A549 (cell line): Measurements from ENCODE around the gene ADCY6. TPM values are rescaled to one million over a fixed set of nuclear protein-coding genes. Genes with fewer than 3 reads are reported as not detected.

Experiments used
- BHLHE40 ChIP-seq: IDR thresholded peaks from 2 replicates; pipeline ENCODE4 v1.6.1; 2012; ENCODE audit warnings: low read depth, low read length, inconsistent platforms
- CBX8 ChIP-seq: fragments of 200-600 bp; sonication (generic); IDR thresholded peaks from 2 replicates; pipeline ENCODE4 v1.6.1; 2016
- CEBPB ChIP-seq, 2 experiments: fragments of >200 bp in 1 of 2; sonication (Bioruptor Twin) in 1 of 2; formaldehyde crosslinking in 1 of 2; IDR thresholded peaks; 2 replicates each; pipeline ENCODE4 v1.6.1; 2012 to 2016
- CHD4 ChIP-seq: fragments of 200-600 bp; sonication (generic); IDR thresholded peaks from 2 replicates; pipeline ENCODE4 v1.6.1; 2016; ENCODE audit warnings: antibody characterized with exemption, mild to moderate bottlenecking, borderline replicate concordance
- EHF ChIP-seq: fragments of 250-450 bp; sonication (Bioruptor Pico); IDR thresholded peaks from 2 replicates; pipeline ENCODE4 v1.5.0; 2020; ENCODE audit warnings: mild to moderate bottlenecking
- EP300 ChIP-seq, 2 experiments: fragments of >200 bp; sonication (Bioruptor Twin); formaldehyde crosslinking; IDR thresholded peaks; 2 replicates in 1 of 2; 3 replicates in 1 of 2; pipeline ENCODE4 v1.6.1; 2016 to 2017
- ESRRA ChIP-seq: fragments of 150-350 bp; IDR thresholded peaks from 2 replicates; pipeline ENCODE4 v1.6.1; 2014; ENCODE audit warnings: mild to moderate bottlenecking, low read length, borderline replicate concordance
- FOXS1 ChIP-seq: fragments of 250-450 bp; sonication (Bioruptor Pico); IDR thresholded peaks from 2 replicates; pipeline ENCODE4 v1.5.0; 2020; ENCODE audit warnings: mild to moderate bottlenecking, moderate library complexity
- GATA3 ChIP-seq: IDR thresholded peaks from 2 replicates; pipeline ENCODE4 v1.6.1; 2012; ENCODE audit warnings: borderline replicate concordance
- HOXA7 ChIP-seq: fragments of 250-450 bp; sonication (Bioruptor Pico); IDR thresholded peaks from 2 replicates; pipeline ENCODE4 v1.5.0; 2020; ENCODE audit warnings: mild to moderate bottlenecking, moderate library complexity
- HOXB13 ChIP-seq: fragments of 250-450 bp; sonication (Bioruptor Pico); IDR thresholded peaks from 2 replicates; pipeline ENCODE4 v1.5.0; 2020; ENCODE audit warnings: low read depth, mild to moderate bottlenecking, moderate library complexity
- HOXB5 ChIP-seq: fragments of 250-450 bp; sonication (Bioruptor Pico); IDR thresholded peaks from 2 replicates; pipeline ENCODE4 v1.5.0; 2020; ENCODE audit warnings: mild to moderate bottlenecking, moderate library complexity
- JUN ChIP-seq, 2 experiments: fragments of >200 bp; sonication (Bioruptor Twin); formaldehyde crosslinking; IDR thresholded peaks; 2 replicates in 1 of 2; 3 replicates in 1 of 2; pipeline ENCODE4 v1.6.1; 2016 to 2017
- JUNB ChIP-seq: fragments of >200 bp; sonication (Bioruptor Twin); formaldehyde crosslinking; IDR thresholded peaks from 2 replicates; pipeline ENCODE4 v1.6.1; 2016
- KDM5A ChIP-seq: fragments of 200-600 bp; sonication (generic); IDR thresholded peaks from 2 replicates; pipeline ENCODE4 v1.6.1; 2016; ENCODE audit warnings: antibody characterized with exemption, mild to moderate bottlenecking
- MAFK ChIP-seq: fragments of 450-650 bp; IDR thresholded peaks from 2 replicates; pipeline ENCODE4 v1.6.1; 2014; ENCODE audit not compliant: partially characterized antibody
- MAX ChIP-seq: IDR thresholded peaks from 2 replicates; pipeline ENCODE4 v1.6.1; 2012
- NFE2L2 ChIP-seq: fragments of 150-350 bp; conservative IDR thresholded peaks from 2 replicates; pipeline ENCODE4 v1.6.1; 2014; ENCODE audit warnings: low read length
- NR3C1 ChIP-seq: fragments of >200 bp; sonication (Bioruptor Twin); formaldehyde crosslinking; IDR thresholded peaks from 3 replicates; pipeline ENCODE4 v1.6.1; 2017
- PHF8 ChIP-seq: fragments of 200-600 bp; sonication (generic); IDR thresholded peaks from 2 replicates; pipeline ENCODE4 v1.6.1; 2016; ENCODE audit warnings: low read depth, mild to moderate bottlenecking, antibody characterized with exemption, moderate library complexity, borderline replicate concordance
- POLR2A ChIP-seq: IDR thresholded peaks from 2 replicates; pipeline ENCODE4 v1.6.1; 2012; ENCODE audit warnings: mild to moderate bottlenecking, low read length
- RAD21 ChIP-seq, 2 experiments: fragments of >200 bp in 1 of 2; sonication (Bioruptor Twin) in 1 of 2; formaldehyde crosslinking in 1 of 2; IDR thresholded peaks in 1 of 2; conservative IDR thresholded peaks in 1 of 2; 2 replicates in 1 of 2; 3 replicates in 1 of 2; pipeline ENCODE4 v1.6.1; 2012 to 2018; ENCODE audit warnings: inconsistent platforms in 1 of 2
- RARB ChIP-seq: fragments of 250-450 bp; sonication (Bioruptor Pico); IDR thresholded peaks from 2 replicates; pipeline ENCODE4 v1.8.0; 2021; ENCODE audit warnings: mild to moderate bottlenecking, moderate library complexity
- RFX5 ChIP-seq: fragments of 450-650 bp; IDR thresholded peaks from 2 replicates; pipeline ENCODE4 v1.7.1; 2014; ENCODE audit warnings: antibody characterized with exemption, mild to moderate bottlenecking, moderate library complexity
- RNF2 ChIP-seq: fragments of 200-600 bp; sonication (generic); IDR thresholded peaks from 2 replicates; pipeline ENCODE4 v1.6.1; 2016; ENCODE audit warnings: low read depth, mild to moderate bottlenecking, antibody characterized with exemption, moderate library complexity, borderline replicate concordance
- SMC3 ChIP-seq: fragments of >200 bp; sonication (Bioruptor Twin); formaldehyde crosslinking; IDR thresholded peaks from 3 replicates; pipeline ENCODE4 v1.6.1; 2018; ENCODE audit warnings: inconsistent platforms
- TFCP2L1 ChIP-seq: fragments of 250-450 bp; sonication (Bioruptor Pico); IDR thresholded peaks from 2 replicates; pipeline ENCODE4 v1.5.0; 2021; ENCODE audit warnings: mild to moderate bottlenecking
- TP53 ChIP-seq: fragments of 250-450 bp; sonication (Bioruptor Pico); IDR thresholded peaks from 2 replicates; pipeline ENCODE4 v1.5.0; 2021; ENCODE audit warnings: mild to moderate bottlenecking, moderate library complexity
- USF2 ChIP-seq: fragments of 450-650 bp; IDR thresholded peaks from 2 replicates; pipeline ENCODE4 v1.6.1; 2014; ENCODE audit warnings: antibody characterized with exemption
- ZC3H11A ChIP-seq: fragments of 450-650 bp; IDR thresholded peaks from 2 replicates; pipeline ENCODE4 v1.6.1; 2014; ENCODE audit warnings: antibody characterized with exemption, mild to moderate bottlenecking
- ZFP36 ChIP-seq: fragments of 450-650 bp; IDR thresholded peaks from 2 replicates; pipeline ENCODE4 v1.6.1; 2014; ENCODE audit warnings: borderline replicate concordance; ENCODE audit not compliant: partially characterized antibody
- ZNF302 ChIP-seq: fragments of 250-450 bp; sonication (Bioruptor Pico); IDR thresholded peaks from 2 replicates; pipeline ENCODE4 v1.9.0; 2021; ENCODE audit warnings: inconsistent platforms, mild to moderate bottlenecking, moderate library complexity
- ZSCAN20 ChIP-seq: fragments of 250-450 bp; sonication (Bioruptor Pico); IDR thresholded peaks from 2 replicates; pipeline ENCODE4 v1.8.0; 2022; ENCODE audit warnings: mild to moderate bottlenecking, moderate library complexity
- polyA plus RNA-seq, 4 experiments: library from polyadenylated mRNA; depleted of rRNA in 3 of 4; stranded (reverse); fragments of >200 nt; fragmentation: RNase III in 1 of 4; extraction: RNeasy Plus Mini Kit Qiagen cat#74134 plus additional on column Dnase treatment in 1 of 4; gene quantifications; 2 replicates in 3 of 4; 3 replicates in 1 of 4; pipeline ENCODE4 v1.2.3, GENCODE V29; 2011 to 2017
- TF ChIP-seq, protein P1 (sequence below): fragments of 250-450 bp; sonication (Bioruptor Pico); IDR thresholded peaks from 2 replicates; pipeline ENCODE4 v1.5.0; 2021; ENCODE audit warnings: mild to moderate bottlenecking, moderate library complexity, borderline replicate concordance
- TF ChIP-seq, protein P2 (sequence below): IDR thresholded peaks from 2 replicates; pipeline ENCODE4 v1.6.1; 2012; ENCODE audit warnings: low read depth, borderline replicate concordance
- TF ChIP-seq, protein P3 (sequence below): fragments of 150-350 bp; IDR thresholded peaks from 2 replicates; pipeline ENCODE4 v1.6.1; 2014; ENCODE audit warnings: low read depth, mild to moderate bottlenecking, low read length
- TF ChIP-seq, protein P4 (sequence below): fragments of >200 bp; sonication (Bioruptor Twin); formaldehyde crosslinking; IDR thresholded peaks from 3 replicates; pipeline ENCODE4 v1.6.1; 2016
- TF ChIP-seq, protein P5 (sequence below): fragments of 250-450 bp; sonication (Bioruptor Pico); IDR thresholded peaks from 2 replicates; pipeline ENCODE4 v1.5.0; 2020; ENCODE audit warnings: low read depth, mild to moderate bottlenecking, moderate library complexity

Gene ADCY6
- polyA plus RNA-seq, 2 of the 4 experiments (the other 2 are of a cell fraction): 16.3 to 20.8 TPM

- TF ChIP-seq, protein P1, sequence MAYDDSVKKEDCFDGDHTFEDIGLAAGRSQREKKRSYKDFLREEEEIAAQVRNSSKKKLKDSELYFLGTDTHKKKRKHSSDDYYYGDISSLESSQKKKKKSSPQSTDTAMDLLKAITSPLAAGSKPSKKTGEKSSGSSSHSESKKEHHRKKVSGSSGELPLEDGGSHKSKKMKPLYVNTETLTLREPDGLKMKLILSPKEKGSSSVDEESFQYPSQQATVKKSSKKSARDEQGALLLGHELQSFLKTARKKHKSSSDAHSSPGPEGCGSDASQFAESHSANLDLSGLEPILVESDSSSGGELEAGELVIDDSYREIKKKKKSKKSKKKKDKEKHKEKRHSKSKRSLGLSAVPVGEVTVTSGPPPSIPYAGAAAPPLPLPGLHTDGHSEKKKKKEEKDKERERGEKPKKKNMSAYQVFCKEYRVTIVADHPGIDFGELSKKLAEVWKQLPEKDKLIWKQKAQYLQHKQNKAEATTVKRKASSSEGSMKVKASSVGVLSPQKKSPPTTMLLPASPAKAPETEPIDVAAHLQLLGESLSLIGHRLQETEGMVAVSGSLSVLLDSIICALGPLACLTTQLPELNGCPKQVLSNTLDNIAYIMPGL (CRISPR knock-in tag): peak; percentile 93; the same call in 1 of the 2 replicates
- TF ChIP-seq JUNB: no peak
- TF ChIP-seq CBX8: no peak
- TF ChIP-seq FOXS1: no peak
- TF ChIP-seq, protein P2, sequence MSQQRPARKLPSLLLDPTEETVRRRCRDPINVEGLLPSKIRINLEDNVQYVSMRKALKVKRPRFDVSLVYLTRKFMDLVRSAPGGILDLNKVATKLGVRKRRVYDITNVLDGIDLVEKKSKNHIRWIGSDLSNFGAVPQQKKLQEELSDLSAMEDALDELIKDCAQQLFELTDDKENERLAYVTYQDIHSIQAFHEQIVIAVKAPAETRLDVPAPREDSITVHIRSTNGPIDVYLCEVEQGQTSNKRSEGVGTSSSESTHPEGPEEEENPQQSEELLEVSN: peak; percentile 54; the same call in 1 of the 2 replicates
- no peak for TF ChIP-seq HOXB5 (CRISPR knock-in tag)
- TF ChIP-seq TP53 (CRISPR knock-in tag): no peak
- 0 out of 2 replicates have a peak, but pooled peaks have one; percentile 5 for TF ChIP-seq BHLHE40
- TF ChIP-seq EHF (CRISPR knock-in tag): no peak
- no peak for TF ChIP-seq RARB (CRISPR knock-in tag)
- TF ChIP-seq NR3C1: no peak
- TF ChIP-seq HOXB13 (CRISPR knock-in tag): no peak
- TF ChIP-seq, protein P3, sequence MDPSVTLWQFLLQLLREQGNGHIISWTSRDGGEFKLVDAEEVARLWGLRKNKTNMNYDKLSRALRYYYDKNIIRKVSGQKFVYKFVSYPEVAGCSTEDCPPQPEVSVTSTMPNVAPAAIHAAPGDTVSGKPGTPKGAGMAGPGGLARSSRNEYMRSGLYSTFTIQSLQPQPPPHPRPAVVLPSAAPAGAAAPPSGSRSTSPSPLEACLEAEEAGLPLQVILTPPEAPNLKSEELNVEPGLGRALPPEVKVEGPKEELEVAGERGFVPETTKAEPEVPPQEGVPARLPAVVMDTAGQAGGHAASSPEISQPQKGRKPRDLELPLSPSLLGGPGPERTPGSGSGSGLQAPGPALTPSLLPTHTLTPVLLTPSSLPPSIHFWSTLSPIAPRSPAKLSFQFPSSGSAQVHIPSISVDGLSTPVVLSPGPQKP: no peak
- TF ChIP-seq GATA3: peak; percentile 22; the same call in 1 of the 2 replicates
- no peak for TF ChIP-seq ZSCAN20 (CRISPR knock-in tag)
- TF ChIP-seq, protein P4, sequence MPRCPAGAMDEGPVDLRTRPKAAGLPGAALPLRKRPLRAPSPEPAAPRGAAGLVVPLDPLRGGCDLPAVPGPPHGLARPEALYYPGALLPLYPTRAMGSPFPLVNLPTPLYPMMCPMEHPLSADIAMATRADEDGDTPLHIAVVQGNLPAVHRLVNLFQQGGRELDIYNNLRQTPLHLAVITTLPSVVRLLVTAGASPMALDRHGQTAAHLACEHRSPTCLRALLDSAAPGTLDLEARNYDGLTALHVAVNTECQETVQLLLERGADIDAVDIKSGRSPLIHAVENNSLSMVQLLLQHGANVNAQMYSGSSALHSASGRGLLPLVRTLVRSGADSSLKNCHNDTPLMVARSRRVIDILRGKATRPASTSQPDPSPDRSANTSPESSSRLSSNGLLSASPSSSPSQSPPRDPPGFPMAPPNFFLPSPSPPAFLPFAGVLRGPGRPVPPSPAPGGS: 0 out of 3 replicates have a peak, but pooled peaks have one; percentile 9
- TF ChIP-seq MAFK: no peak
- TF ChIP-seq ZNF302 (CRISPR knock-in tag): no peak
- TF ChIP-seq POLR2A: peak; percentile 46
- no peak for TF ChIP-seq TFCP2L1 (CRISPR knock-in tag)
- no peak for TF ChIP-seq NFE2L2
- peak in 1 of 2 experiments; percentile 68; a peak in 2 of 5 replicates for TF ChIP-seq JUN (IDR thresholded peaks at IDR 0.05)
- TF ChIP-seq CEBPB (IDR thresholded peaks at IDR 0.05): peak in 1 of 2 experiments; percentile 13; a peak in 1 of 4 replicates
- TF ChIP-seq KDM5A: no peak
- TF ChIP-seq, protein P5, sequence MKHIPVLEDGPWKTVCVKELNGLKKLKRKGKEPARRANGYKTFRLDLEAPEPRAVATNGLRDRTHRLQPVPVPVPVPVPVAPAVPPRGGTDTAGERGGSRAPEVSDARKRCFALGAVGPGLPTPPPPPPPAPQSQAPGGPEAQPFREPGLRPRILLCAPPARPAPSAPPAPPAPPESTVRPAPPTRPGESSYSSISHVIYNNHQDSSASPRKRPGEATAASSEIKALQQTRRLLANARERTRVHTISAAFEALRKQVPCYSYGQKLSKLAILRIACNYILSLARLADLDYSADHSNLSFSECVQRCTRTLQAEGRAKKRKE (CRISPR knock-in tag): no peak
- peak; percentile 80 for TF ChIP-seq SMC3
- no peak for TF ChIP-seq RFX5
- no peak for TF ChIP-seq ESRRA
- peak; percentile 43 to 62; a peak in 4 of 5 replicates for TF ChIP-seq RAD21 (conservative IDR thresholded peaks at IDR 0.05 in 1 of 2, IDR thresholded peaks at IDR 0.05 in 1 of 2)
- TF ChIP-seq RNF2: no peak
- TF ChIP-seq PHF8: no peak; the same call in 1 of the 2 replicates
- TF ChIP-seq ZC3H11A: no peak
- TF ChIP-seq USF2: no peak
- TF ChIP-seq ZFP36: no peak
- TF ChIP-seq MAX: peak; percentile 86
- no peak for TF ChIP-seq CHD4
- no peak for TF ChIP-seq EP300 (IDR thresholded peaks at IDR 0.05)
- no peak for TF ChIP-seq HOXA7 (CRISPR knock-in tag)
Observed at GRCh38 chr12:48814262-48815125, 25.6 kb upstream of the ADCY6 start (continued).
